Left hindlimb (tissue), 1 donor: Measurements from ENCODE around the gene POLR3C.
"Not testable (repeated sequence)": the region's sequence is repeated elsewhere in the genome, so short reads cannot be mapped to it uniquely, and the experiment has no call there.

Source experiments
- DNase-seq: peaks from one replicate; pipeline ENCODE4 v3.0.0-alpha.2; 2018

POLR3C gene, protein sequence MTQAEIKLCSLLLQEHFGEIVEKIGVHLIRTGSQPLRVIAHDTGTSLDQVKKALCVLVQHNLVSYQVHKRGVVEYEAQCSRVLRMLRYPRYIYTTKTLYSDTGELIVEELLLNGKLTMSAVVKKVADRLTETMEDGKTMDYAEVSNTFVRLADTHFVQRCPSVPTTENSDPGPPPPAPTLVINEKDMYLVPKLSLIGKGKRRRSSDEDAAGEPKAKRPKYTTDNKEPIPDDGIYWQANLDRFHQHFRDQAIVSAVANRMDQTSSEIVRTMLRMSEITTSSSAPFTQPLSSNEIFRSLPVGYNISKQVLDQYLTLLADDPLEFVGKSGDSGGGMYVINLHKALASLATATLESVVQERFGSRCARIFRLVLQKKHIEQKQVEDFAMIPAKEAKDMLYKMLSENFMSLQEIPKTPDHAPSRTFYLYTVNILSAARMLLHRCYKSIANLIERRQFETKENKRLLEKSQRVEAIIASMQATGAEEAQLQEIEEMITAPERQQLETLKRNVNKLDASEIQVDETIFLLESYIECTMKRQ

DNA sequence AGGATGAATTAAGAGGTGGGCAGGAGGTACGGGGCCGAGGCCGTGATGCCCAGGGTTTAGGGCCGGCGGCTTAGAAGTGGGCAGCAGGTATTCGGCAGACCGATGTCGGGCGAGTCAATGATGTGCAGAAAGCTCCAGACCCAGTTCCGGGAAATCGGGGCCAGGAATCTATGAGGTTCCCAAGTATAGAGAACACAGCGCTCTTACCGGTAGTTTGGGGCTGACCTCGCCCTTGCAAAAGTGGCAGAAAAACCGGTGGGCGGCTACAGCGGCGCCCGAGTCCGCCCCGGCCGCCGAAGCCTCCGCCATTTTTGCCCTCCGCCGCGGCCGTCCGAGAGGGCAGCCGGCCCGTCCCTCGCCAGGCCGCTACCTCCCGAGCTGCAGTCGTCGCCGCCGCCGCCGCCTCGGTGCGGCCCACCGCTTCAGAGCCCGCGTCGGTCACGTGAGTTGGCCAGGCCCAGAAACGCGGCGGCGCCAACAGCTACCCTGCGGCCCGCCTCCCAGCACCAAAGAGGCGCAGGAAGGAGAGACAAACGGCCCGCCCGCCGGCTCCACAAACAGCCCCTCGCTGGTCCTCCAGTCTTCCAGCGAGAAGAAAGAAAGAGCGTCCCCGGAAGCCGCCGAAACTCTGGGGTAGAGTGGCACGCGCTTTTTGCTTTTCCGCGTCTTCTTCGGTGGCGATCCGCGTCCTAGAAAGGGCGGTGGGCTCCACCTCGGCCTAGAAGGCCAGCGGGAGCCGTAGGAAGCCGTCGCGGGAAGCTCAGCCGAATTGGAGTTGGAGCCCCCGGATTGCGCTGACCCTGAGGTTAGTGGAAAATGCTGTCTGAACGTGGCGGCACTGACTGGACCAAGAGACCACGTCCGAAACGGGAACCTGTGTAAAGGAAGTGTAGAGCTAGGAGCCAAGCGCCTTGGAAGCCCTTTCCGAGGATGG lies at the start of gene POLR3C, which contains the start of gene RNF115:
POLR3C (plus strand) TSS at position 636 of the 934 bp plus-strand sequence. CDS start 1,577 bp downstream, outside the sequence.
RNF115 (minus strand) TSS at position 531 of the 934 bp plus-strand sequence; CDS start at position 309, 222 bp downstream.
- DNase-seq, result peak; percentile 94

GRCh38 chr1:145777357-145778145 lies 46.4 kb upstream of the POLR3C start:
- no peak for DNase-seq

DNA sequence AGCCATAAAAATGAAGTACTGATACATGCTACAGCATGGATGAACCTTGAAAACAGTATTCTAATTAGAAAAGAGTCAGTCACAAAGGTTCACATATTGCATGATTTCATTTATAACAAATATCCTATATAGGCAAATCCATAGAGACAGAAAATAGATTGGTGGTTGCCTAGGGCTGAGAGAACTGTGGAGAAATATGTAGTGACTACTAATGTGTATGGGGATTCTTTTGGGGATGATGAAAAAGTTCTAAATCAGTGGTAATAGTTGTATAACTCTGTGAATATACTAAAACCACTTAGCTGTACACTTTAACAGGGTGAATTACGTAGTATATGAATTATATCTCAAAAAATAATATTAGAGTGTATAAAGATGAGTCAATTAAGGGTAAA lies 45.9 kb upstream of the POLR3C start:
- DNase-seq, result no peak

- no peak for DNase-seq
These were observed 41.5 kb upstream of the POLR3C start for GRCh38 chr1:145782272-145783099.

- DNase-seq, result no peak
These were observed 39.6 kb upstream of the POLR3C start for GRCh38 chr1:145784409-145784808.

DNA sequence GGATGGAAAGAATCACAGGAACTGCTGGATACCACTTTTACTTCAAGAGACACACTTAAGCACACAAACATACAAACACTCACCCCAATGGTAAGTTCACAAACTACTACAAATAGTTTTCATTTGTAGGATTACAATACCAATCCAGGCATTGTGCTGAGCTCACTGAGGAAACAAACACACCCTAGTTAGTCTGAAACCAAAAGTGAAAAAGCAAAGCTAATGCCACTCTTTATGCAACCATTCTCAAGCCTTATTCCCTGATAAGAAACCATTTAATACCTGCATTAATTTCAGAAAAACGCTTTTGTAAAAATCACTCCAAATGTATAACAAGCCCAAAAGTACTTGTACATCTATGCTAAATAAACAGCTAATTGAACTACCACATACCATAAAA lies 38.5 kb upstream of the POLR3C start:
- no peak for DNase-seq

- DNase-seq, result no peak
These were observed 37.7 kb upstream of the POLR3C start for GRCh38 chr1:145786271-145786670.

DNA sequence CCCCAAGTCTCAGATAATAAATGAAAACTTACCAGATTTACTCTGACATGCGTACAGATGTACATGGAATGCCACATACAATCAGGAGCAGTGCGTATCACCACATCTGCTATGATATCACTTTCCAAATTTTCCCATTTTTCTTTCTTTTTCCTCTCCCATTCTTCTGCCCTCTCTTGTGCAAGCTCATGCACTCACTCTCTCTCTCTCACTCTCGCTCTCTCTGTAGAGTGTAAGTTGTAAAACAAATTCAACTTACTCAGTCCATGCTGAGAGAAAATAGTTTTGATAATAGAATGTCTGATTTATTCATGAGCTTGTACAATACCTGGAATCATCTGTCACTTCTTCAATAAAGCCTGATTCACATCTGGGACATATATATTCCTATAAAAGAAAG lies 35.4 kb upstream of the POLR3C start:
- DNase-seq, result no peak

DNA sequence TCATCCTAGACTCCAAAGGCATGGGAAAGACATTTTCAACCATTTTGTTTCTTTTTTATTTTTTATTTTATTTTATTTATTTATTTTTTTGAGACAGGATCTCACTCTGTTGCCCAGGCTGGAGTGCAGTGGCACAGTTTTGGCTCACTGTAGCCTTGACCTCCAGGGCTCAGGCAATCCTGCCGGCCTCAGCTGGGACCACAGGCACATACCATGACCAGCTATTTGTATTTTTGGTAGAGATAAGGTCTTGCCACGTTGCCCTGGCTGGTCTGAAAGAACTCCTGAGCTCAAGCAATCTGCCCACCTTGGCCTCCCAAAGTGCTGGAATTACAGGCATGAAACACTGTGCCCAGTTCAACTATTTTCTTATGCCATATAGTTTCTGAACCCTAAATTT lies 32.1 kb upstream of the POLR3C start:
- not testable (repeated sequence) for DNase-seq

- no peak for DNase-seq
These were observed 31.5 kb upstream of the POLR3C start for GRCh38 chr1:145792484-145792883.

DNA sequence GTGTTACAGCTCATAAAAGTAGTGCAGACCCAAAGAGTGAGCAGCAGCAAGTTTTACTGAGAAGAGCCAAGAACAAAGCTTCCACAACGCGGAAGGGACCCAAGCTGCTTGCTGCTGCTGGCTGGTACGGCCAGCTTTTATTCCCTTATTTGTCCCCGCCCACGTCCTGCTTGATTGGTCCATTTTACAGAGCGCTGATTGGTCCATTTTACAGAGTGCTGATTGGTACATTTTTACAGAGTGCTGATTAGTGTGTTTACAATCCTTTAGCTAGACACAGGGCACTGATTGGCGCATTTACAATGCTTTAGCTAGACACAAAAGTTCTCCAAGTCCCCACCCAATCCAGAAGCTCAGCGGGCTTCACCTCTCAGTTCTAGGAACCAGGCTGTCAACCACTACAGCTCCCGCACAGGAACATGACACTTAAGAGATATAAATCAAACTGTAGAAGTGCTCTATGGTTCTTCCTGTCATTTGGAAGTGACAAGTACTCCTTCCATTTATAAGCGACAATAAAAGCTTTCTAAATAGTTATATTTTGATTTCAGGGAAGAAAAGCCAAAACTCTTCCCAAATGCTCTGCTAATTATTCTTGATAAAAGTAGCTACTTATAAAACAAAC lies 28.6 kb upstream of the POLR3C start:
- no peak for DNase-seq

- no peak for DNase-seq
These were observed 27.2 kb upstream of the POLR3C start for GRCh38 chr1:145796753-145797152.

- no peak for DNase-seq
These were observed 24.2 kb upstream of the POLR3C start for GRCh38 chr1:145799806-145800205.

GRCh38 chr1:145804235-145805045 lies 19.6 kb upstream of the POLR3C start:
- no peak for DNase-seq

DNA sequence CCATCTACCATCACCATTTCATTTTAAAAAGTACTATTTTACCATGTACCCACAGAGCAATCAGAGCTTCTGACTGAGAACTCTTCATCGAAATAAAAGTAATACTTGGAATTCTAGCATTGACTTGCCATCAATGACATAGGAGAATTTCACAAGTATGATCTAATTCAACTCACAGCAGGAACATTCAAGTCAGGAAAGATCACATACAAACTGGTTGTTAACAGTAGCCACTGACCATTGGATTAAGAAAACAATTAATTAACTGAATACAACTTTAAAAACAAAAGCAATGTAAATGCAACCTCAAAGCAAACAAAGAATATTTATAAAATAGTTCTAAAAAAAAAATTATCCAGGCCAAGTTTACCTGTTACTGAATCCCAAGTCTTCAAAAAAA lies 18.9 kb upstream of the POLR3C start:
- DNase-seq, result no peak

- no peak for DNase-seq
These were observed 17.6 kb upstream of the POLR3C start for GRCh38 chr1:145806408-145806807.

DNA sequence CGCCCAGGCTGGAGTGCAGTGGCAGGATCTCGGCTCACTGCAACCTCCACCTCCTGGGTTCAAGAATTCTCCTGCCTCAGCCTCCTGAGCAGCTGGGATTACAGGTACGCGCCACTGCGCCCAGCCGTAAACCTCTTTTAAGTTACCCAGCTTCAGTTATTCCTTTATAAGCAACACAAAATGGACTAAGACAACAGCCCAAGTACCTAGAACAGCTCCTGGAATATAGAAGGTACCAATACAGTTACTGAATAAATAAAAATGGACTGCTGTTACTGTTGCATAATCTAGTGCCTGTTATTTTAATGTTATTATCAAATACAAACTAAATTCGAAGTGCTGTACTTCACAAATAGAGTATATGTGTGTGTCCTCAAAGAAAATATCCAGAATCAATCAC lies 17.2 kb upstream of the POLR3C start:
- DNase-seq, result no peak

DNA sequence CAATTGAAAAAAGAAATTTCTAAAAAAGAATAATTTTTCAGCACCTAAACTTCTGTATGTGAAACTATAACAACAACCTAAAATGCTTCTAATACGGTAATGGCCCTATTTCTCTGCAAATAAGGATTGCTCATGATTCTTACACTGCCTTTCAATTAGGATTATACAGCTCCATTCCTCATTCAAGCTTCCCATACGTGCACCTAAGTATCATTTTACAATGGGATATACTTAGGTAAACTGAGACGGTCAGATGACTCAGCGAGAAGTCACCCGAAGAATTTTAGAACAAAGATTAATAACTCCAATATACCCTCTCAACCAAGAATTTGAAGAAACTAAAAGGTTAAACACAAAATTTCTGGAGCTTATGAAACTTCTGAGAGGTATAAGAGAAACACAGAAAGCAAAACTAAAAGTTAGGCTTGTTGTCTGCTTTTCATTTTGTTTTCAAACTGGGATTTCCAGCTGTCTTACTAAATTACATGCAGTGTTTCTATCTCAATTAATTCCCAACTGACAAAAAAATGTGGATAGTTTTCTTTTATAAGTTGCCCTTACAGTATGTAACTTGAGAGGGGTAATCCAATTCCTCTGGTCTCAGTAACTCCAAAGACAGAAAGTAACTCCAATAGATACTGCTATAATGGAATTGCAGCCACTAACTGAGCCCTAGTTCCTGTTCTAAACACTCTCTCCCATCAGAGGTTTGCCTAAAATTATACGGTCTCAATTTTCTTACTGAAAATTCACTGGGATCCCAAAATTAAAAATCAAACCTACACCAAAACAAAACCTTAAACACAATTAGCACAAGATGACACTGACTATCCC lies 10.8 kb upstream of the POLR3C start:
- not testable (repeated sequence) for DNase-seq

DNA sequence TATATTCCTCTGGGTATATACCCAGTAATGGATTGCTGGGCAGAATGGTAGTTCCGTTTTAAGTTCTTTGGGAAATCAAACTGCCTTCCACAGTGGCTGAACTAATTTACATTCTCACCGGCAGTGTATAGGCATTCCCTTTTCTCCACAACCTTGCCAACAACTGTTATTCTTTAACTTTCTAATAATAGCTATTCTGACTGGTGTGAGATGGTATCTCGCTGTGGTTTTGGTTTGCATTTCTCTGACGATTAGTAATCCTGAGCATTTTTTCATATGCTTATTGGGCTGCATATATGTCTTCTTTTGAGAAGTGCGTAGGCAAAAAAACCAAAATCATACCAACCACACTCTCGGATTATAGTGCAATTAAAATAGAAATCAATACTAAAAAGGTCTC lies 5.9 kb upstream of the POLR3C start:
- not testable (repeated sequence) for DNase-seq
